B cell (primary cell): ENCODE measurements around the gene KLHL20.

Experiments used
- EZH2 ChIP-seq: IDR thresholded peaks from 2 replicates; pipeline ENCODE4 v1.6.1; 2012; ENCODE audit warnings: borderline replicate concordance, low read depth, mild to moderate bottlenecking, moderate library complexity, low read length; ENCODE audit not compliant: insufficient read depth, poor library complexity, severe bottlenecking
- TF ChIP-seq, protein P1 (sequence below): fragments of 200-600 bp; IDR thresholded peaks from one replicate; pipeline ENCODE4 v1.8.0; 2022; ENCODE audit warnings: antibody characterized with exemption, mild to moderate bottlenecking

DNA sequence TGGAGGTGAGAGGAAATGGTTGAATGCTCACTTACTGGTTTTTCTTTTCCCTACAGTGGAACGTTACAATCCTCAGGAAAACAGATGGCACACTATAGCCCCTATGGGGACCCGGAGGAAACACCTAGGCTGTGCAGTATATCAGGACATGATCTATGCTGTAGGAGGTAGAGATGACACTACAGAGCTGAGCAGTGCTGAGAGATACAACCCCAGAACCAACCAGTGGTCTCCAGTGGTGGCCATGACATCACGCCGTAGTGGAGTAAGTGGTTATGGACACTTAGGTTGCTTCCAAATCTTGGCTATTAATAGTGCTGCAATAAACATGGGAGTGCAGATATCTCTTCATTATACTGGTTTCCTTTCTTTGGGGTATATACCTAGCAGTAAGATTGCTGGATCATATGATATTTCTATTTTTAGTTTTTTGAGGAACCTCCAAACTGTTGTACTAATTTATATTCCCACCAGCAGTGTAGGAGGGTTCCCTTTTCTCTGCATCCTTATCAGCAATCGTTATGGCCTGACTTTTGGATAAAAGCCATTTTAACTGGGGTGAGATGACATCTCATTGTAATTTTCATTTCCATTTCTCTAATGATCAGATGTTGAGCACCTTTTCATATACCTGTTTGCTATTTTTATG lies 60.9 kb downstream of the KLHL20 start:
- TF ChIP-seq, protein P1, sequence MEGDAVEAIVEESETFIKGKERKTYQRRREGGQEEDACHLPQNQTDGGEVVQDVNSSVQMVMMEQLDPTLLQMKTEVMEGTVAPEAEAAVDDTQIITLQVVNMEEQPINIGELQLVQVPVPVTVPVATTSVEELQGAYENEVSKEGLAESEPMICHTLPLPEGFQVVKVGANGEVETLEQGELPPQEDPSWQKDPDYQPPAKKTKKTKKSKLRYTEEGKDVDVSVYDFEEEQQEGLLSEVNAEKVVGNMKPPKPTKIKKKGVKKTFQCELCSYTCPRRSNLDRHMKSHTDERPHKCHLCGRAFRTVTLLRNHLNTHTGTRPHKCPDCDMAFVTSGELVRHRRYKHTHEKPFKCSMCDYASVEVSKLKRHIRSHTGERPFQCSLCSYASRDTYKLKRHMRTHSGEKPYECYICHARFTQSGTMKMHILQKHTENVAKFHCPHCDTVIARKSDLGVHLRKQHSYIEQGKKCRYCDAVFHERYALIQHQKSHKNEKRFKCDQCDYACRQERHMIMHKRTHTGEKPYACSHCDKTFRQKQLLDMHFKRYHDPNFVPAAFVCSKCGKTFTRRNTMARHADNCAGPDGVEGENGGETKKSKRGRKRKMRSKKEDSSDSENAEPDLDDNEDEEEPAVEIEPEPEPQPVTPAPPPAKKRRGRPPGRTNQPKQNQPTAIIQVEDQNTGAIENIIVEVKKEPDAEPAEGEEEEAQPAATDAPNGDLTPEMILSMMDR, result no peak
- TF ChIP-seq EZH2, result no peak
